IPS-11a (cell line): ENCODE measurements around the gene TECPR1.

Source experiments
- H3K4me3 ChIP-seq: one replicate; pipeline ENCODE4 v1.5.1; 2013; ENCODE audit warnings: low read depth, low read length, control low read depth

Gene TECPR1

GRCh38 chr7:98196706-98197605 is 55.1 kb downstream of the TECPR1 start:
- no peak overlapping the region for H3K4me3 ChIP-seq

DNA sequence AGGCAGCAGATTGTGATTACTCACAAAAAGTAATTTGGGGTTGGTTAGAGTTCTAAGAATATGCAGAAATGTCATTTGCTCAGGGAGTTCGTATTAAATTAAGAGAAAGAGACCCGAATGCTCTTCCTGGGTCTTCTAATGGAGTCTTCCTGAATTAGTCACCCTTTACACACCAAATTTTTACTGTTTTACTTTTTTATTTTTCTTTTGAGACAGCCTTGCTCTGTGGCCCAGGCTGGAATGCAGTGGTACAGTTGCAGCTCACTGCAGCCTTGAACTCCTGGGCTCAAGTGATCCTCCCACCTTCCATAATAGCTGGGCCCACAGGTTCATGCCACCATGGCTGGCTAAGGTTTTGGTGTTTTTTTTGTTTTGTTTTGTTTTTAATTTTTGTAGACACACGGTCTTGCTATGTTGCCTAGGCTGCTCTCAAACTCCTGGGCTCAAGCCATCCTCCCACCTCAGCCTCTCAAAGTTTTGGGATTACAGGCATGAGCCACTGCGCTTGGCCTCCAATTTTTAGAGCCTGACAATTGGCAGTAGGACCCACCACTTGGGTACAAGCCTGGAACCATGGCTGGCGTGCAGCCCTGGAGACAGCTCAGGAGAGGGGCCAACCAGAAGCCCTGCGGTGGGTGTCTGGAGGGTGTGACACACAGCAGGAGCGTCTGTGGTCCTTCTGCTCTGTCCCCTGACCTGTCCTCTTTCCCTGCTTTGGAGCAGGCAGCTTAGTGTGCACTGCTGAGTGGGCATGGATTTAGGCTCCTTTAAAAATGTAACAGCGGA is 57.2 kb downstream of the TECPR1 start:
- no peak overlapping the region for H3K4me3 ChIP-seq

DNA sequence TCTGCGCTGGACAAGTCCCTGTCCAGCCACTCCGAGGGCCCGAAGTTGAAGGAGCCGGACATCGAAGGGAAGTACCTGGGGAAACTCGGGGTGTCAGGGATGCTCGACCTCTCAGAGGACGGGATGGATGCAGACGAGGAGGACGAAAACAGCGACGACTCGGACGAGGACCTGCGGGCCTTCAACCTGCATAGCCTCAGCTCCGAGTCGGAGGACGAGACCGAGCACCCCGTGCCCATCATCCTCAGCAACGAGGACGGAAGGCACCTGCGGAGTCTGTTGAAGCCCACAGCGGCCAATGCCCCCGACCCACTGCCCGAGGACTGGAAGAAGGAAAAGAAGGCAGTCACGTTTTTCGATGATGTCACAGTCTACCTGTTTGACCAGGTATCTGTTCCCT is 57.8 kb downstream of the TECPR1 start:
- H3K4me3 ChIP-seq = no peak overlapping the region

DNA sequence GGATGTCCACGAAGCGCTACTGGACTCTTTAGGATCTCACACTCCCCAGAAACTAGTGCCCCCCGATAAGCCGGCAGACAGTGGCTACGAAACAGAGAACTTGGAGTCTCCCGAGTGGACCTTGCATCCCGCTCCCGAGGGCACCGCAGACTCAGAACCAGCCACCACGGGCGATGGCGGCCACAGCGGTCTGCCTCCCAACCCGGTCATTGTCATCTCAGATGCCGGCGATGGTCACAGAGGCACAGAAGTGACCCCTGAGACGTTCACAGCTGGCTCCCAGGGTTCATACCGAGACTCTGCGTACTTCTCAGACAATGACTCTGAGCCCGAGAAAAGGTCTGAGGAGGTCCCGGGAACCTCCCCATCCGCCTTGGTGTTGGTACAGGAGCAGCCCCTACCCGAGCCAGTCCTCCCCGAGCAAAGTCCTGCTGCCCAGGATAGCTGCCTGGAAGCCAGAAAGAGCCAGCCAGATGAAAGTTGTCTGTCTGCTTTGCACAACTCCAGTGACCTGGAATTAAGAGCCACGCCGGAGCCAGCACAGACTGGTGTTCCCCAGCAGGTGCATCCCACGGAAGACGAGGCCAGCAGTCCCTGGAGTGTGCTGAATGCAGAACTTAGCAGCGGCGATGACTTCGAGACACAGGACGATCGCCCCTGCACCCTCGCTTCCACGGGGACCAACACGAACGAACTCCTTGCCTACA is 58.4 kb downstream of the TECPR1 start:
- no peak overlapping the region for H3K4me3 ChIP-seq

DNA sequence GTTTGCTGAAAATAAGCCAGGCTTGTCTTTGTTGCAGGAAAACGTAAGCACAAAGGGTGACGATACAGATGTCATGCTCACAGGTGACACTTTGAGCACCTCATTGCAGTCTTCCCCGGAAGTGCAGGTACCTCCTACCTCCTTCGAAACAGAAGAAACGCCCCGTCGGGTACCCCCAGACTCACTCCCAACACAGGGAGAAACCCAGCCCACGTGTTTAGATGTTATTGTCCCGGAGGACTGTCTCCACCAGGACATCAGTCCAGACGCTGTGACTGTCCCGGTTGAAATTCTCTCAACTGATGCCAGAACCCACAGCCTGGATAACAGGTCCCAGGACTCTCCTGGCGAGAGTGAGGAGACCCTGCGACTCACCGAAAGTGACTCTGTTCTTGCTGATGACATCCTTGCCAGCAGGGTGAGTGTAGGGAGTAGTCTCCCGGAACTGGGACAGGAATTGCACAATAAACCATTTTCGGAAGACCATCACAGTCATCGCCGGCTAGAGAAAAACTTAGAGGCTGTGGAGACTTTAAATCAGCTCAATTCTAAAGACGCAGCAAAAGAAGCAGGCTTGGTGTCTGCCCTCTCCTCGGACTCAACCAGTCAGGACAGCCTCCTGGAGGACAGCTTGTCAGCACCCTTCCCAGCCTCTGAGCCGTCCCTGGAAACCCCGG is 59.1 kb downstream of the TECPR1 start:
- H3K4me3 ChIP-seq = no peak overlapping the region

GRCh38 chr7:98191668-98192431 is 60.2 kb downstream of the TECPR1 start:
- H3K4me3 ChIP-seq = no peak overlapping the region

DNA sequence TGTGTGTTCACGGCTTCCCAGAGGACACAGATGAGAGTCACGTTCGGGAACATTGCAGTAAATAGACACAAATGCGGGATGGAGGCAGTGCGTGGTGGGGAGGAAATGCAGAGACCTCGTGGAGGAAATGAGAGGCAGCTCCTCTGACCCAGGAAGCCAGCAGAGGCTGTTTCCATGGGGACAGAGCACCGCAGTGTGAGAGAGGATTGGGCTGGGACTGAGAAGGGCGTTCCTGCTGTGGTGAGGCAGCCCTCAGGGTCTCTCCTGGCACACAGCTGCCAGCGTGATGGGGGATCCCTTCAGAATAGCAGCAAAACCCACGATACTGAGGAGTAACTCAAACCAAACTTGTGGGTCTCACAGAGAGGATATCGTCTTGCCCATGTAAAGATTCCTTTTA is 62.5 kb downstream of the TECPR1 start:
- H3K4me3 ChIP-seq = no peak overlapping the region

GRCh38 chr7:98187138-98187502 is 64.9 kb downstream of the TECPR1 start:
- H3K4me3 ChIP-seq = no peak overlapping the region

DNA sequence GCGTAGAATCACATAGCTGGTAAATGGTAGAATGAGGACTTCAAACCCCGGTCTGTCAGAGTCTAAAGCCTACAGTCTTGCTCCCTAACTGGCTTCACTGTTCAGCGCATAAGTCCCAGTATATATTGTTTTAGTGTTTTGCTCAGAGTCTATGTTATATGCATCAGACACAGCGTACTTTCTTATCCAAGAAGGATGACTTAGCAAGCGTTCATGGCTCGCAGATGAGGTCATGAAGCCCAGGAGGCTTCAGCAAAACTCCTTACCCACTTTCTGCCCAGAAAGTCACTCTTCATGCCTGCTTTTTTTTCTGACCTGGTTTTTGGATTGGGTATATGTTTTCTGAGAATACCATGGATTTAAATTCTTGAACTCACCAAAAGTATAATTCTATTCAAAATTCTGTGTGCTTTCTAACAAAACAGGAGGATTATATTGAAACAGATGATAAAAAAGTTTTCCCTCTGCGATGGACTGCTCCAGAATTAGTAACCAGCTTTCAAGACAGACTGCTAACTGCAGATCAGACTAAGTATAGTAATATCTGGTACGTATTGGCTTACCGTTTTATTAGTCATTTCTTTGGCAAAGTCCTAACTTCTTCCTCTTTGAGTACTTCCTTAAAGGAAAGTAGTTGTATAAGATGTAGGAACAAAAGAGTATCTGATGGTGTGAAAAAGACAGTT is 65.4 kb downstream of the TECPR1 start:
- no peak overlapping the region for H3K4me3 ChIP-seq

DNA sequence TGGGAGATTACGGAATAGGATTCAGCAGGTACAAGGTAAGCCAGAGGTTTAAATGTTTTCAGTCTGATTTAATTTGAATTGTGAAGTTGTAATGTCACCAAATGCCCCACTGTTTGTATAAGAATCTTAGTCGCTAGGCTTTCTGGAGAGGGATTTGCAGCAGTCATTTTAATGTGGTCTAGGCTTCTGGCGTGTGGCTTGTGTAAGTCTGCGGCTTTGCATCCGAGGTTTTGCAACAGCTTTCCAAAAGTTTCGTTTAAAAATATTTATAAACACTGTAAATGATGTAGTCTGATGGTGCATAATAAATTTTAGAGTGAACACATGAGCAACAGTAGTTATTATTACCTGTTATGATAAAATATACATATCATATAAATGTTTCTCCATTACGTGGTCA is 66.9 kb downstream of the TECPR1 start:
- no peak overlapping the region for H3K4me3 ChIP-seq

DNA sequence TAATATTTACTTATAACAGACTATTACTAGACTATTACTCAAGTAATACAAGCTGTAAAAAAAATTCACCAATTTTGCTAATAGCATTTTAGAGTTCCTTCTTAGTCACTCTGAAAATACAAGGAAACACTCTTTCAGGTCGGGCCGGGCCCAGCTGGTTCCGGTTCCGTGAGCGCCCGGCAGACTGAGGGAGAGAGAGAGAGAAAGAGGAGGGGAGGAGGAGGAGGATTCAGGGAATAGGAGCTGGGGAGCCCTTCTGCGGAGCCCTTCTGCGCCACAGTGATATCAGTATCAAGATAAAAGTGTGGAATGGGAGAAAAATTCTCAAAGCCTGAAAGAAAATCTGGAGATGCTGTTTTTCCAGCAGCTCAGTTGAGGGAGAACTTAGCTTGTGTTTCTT is 71.3 kb downstream of the TECPR1 start:
- H3K4me3 ChIP-seq = no peak overlapping the region

GRCh38 chr7:98178762-98179490 is 73.1 kb downstream of the TECPR1 start:
- no peak overlapping the region for H3K4me3 ChIP-seq

GRCh38 chr7:98178321-98178720 is 73.7 kb downstream of the TECPR1 start:
- H3K4me3 ChIP-seq = no peak overlapping the region

DNA sequence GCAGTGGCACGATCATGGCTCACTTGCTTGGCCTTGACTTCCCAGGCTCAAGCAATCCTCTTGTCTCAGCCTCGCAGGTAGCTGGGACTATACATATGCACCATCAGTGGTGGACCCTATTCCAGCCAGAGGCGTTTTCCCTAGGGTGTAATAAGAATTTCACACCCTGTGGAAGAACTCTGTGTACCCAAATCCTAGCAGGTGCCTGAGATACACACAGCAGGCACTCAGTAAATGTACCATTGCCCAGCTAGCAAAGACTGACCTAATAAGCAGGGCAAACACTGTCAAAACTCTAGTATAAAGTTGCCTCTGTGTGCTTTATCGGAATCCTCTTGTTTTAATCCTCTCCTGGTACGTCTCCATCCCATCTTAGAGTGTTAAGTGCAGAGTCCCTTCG is 74.5 kb downstream of the TECPR1 start:
- no peak overlapping the region for H3K4me3 ChIP-seq

DNA sequence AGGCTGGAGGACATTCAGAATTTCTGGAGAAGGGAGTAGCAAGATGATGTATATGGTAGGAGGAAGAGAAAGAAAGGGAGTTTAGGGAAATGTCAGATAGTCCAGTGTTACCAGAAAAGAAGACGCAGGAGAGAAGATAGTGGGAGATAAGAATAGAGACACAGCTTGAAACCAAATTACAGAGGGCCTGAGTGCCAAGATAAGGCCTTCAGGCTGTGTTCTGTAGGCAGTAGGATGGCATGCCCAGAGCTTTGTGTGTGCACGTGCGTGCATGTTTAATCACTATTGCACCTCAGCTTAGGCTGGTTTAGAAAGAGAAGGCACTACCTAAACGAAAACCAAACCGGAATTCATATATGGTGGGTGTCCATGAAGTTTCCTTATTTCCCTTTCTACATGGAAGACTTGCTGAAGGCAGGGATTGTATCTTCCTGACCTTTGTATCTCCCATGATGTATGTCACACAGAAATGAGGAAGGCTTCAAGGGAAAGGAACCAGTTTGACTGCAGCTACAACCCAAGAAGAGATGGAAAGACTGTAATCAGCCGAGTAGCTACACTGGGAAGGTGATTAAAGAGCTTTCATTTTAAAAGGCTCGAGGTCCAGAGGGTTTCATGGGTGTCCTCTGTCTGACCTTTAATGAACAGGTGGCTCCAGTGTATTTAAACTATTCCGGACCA is 76.6 kb downstream of the TECPR1 start:
- H3K4me3 ChIP-seq = no peak overlapping the region

- no peak overlapping the region for H3K4me3 ChIP-seq
Measured at GRCh38 chr7:98174334-98175259, 77.4 kb downstream of the TECPR1 start.

DNA sequence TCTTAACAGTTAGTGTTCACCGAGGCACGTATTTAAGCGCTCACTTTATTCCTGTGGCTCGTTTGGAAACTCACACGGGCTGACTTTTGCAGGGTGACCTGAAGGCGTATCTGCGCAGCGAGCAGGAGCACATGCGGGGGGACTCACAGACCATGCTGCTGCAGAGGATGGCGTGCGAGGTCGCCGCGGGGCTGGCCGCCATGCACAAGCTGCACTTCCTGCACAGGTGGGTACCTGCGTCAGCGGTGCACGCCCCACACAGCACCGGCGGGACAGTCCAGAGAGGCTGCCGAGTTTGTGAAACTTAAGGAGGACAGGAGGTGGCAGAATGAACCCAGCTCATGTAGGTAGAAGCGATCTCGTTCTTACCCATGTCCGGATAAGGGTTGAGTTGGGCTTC is 80.6 kb downstream of the TECPR1 start:
- no peak overlapping the region for H3K4me3 ChIP-seq
